Neural progenitor cell (in vitro differentiated cells): ENCODE measurements around the gene SCLT1. TPM values are rescaled to one million over a fixed set of nuclear protein-coding genes. Genes with fewer than 3 reads are reported as not detected.

ENCODE experiments used
- DNase-seq: peaks from one replicate; pipeline ENCODE4 v3.0.0-alpha.2; 2016; ENCODE audit warnings: low spot score
- H2AFZ ChIP-seq: fragments of 200-600 bp; sonication (generic); replicated peaks from 2 replicates; pipeline ENCODE4 v1.6.1; 2016; ENCODE audit warnings: antibody characterized with exemption
- H3F3A ChIP-seq: fragments of 200-600 bp; sonication (generic); 2 replicates; pipeline ENCODE4 v1.6.1; 2016; ENCODE audit warnings: antibody characterized with exemption, low read depth
- H3K27ac ChIP-seq: fragments of 200-600 bp; sonication (generic); 2 replicates; pipeline ENCODE4 v1.5.1; 2016; ENCODE audit warnings: mild to moderate bottlenecking
- H3K27me3 ChIP-seq: fragments of 200-600 bp; sonication (generic); 2 replicates; pipeline ENCODE4 v1.6.1; 2016; ENCODE audit warnings: mild to moderate bottlenecking, moderate library complexity
- H3K36me3 ChIP-seq: fragments of 200-600 bp; sonication (generic); 2 replicates; pipeline ENCODE4 v1.5.1; 2016
- H3K4me1 ChIP-seq: fragments of 200-600 bp; sonication (generic); 2 replicates; pipeline ENCODE4 v1.6.1; 2016; ENCODE audit warnings: mixed run types
- H3K4me2 ChIP-seq: fragments of 200-600 bp; sonication (generic); 2 replicates; pipeline ENCODE4 v1.6.1; 2016
- H3K4me3 ChIP-seq: fragments of 200-600 bp; sonication (generic); 2 replicates; pipeline ENCODE4 v1.5.1; 2016
- H3K79me2 ChIP-seq: fragments of 200-600 bp; sonication (generic); 2 replicates; pipeline ENCODE4 v1.6.1; 2016; ENCODE audit warnings: low read depth
- H3K9ac ChIP-seq: fragments of 200-600 bp; sonication (generic); 2 replicates; pipeline ENCODE4 v1.6.1; 2016
- H3K9me3 ChIP-seq: fragments of 200-600 bp; sonication (generic); 2 replicates; pipeline ENCODE4 v1.5.1; 2016; ENCODE audit warnings: low read depth
- H4K20me1 ChIP-seq: fragments of 200-600 bp; sonication (generic); 2 replicates; pipeline ENCODE4 v1.6.1; 2016; ENCODE audit warnings: low read depth
- H3K27ac Mint-ChIP-seq: 3 replicates; pipeline ENCODE4 v1.8.0; 2021; ENCODE audit warnings: mixed read lengths
- H3K27me3 Mint-ChIP-seq: 2 replicates; pipeline ENCODE4 v1.8.0; 2022; ENCODE audit warnings: low read depth, mild to moderate bottlenecking, inconsistent platforms, moderate library complexity, mixed read lengths; ENCODE audit not compliant: insufficient read depth
- H3K36me3 Mint-ChIP-seq: 3 replicates; pipeline ENCODE4 v1.8.0; 2021; ENCODE audit warnings: mixed read lengths
- H3K4me1 Mint-ChIP-seq: 3 replicates; pipeline ENCODE4 v1.8.0; 2021; ENCODE audit warnings: mixed read lengths
- H3K4me3 Mint-ChIP-seq: 3 replicates; pipeline ENCODE4 v1.8.0; 2021; ENCODE audit warnings: mild to moderate bottlenecking, moderate library complexity, mixed read lengths
- H3K9me3 Mint-ChIP-seq: 3 replicates; pipeline ENCODE4 v1.8.0; 2020; ENCODE audit warnings: mixed read lengths
- EZH2 ChIP-seq: fragments of 200-600 bp; sonication (generic); IDR thresholded peaks from 2 replicates; pipeline ENCODE4 v1.6.1; 2017; ENCODE audit warnings: antibody characterized with exemption, mild to moderate bottlenecking, moderate library complexity
- EZH2phosphoT487 ChIP-seq: fragments of 200-600 bp; sonication (generic); IDR thresholded peaks from 2 replicates; pipeline ENCODE4 v1.6.1; 2017; ENCODE audit warnings: antibody characterized with exemption
- total RNA-seq: library from RNA; depleted of rRNA; stranded (reverse); fragments of >200 nt; gene quantifications from 2 replicates; pipeline ENCODE4 v1.2.3, GENCODE V29; 2015; ENCODE audit warnings: low replicate concordance
- TF ChIP-seq, protein P1 (sequence below): fragments of 200-600 bp; sonication (generic); IDR thresholded peaks from 2 replicates; pipeline ENCODE4 v1.5.1; 2017; ENCODE audit warnings: antibody characterized with exemption, mild to moderate bottlenecking

Gene SCLT1
- total RNA-seq, 1 donor from 2014 or later: 30.0 TPM

DNA sequence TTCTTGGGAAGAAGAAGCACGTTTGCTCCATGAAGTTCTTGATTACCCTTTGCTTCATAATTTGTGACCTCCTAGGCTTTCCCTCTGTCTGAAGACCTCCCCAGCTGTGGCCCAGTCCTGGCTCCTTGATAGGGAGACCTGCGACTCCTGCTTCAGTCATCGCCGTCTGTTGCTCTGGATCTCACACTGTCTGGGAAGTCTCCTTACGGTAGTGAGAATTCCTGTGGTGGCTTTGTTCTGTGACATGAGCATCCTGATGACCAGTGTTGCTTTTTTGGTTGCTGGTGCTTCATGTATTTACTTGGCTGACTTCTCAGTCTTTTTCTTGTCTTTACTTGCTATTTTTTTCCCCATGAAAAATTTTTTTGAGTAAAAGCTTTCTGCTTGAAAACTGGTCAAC, 239.6 kb downstream of the SCLT1 start:
- TF ChIP-seq EZH2phosphoT487 (no peak), EZH2 (no peak)
- TF ChIP-seq, protein P1, sequence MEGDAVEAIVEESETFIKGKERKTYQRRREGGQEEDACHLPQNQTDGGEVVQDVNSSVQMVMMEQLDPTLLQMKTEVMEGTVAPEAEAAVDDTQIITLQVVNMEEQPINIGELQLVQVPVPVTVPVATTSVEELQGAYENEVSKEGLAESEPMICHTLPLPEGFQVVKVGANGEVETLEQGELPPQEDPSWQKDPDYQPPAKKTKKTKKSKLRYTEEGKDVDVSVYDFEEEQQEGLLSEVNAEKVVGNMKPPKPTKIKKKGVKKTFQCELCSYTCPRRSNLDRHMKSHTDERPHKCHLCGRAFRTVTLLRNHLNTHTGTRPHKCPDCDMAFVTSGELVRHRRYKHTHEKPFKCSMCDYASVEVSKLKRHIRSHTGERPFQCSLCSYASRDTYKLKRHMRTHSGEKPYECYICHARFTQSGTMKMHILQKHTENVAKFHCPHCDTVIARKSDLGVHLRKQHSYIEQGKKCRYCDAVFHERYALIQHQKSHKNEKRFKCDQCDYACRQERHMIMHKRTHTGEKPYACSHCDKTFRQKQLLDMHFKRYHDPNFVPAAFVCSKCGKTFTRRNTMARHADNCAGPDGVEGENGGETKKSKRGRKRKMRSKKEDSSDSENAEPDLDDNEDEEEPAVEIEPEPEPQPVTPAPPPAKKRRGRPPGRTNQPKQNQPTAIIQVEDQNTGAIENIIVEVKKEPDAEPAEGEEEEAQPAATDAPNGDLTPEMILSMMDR: no peak
- no peak overlapping the region for H3K4me2 ChIP-seq
- H3K36me3 Mint-ChIP-seq: peaks cover 68% of the 10 kb centered on the region
- H3K4me3 ChIP-seq: no peak overlapping the region
- peaks cover 48% of the 10 kb centered on the region for H3K79me2 ChIP-seq
- H3F3A ChIP-seq: peaks cover 8% of the 10 kb centered on the region
- H3K27ac ChIP-seq: no peak overlapping the region
- no peaks in the 10 kb centered on the region for H3K9me3 Mint-ChIP-seq
- H3K36me3 ChIP-seq: peaks cover 35% of the 10 kb centered on the region
- H3K4me1 ChIP-seq: no peaks in the 10 kb centered on the region
- H3K27me3 Mint-ChIP-seq: peaks cover 2% of the 10 kb centered on the region
- peaks cover 2% of the 10 kb centered on the region for H3K4me1 Mint-ChIP-seq
- H3K4me3 Mint-ChIP-seq: no peak overlapping the region
- no peak overlapping the region for H3K27ac Mint-ChIP-seq
- no peak overlapping the region for H3K9ac ChIP-seq
- H3K27me3 ChIP-seq: no peaks in the 10 kb centered on the region
- H3K9me3 ChIP-seq: no peaks in the 10 kb centered on the region
- DNase-seq: no peak
- H2AFZ ChIP-seq: no peak overlapping the region
- peaks cover 29% of the 10 kb centered on the region for H4K20me1 ChIP-seq

- DNase-seq: no peak
- Histone ChIP-seq H3K36me3 (peaks cover 24% of the 10 kb centered on the region), H4K20me1 (peaks cover 58% of the 10 kb centered on the region), H3K4me1 (no peaks in the 10 kb centered on the region), H3K9me3 (no peaks in the 10 kb centered on the region), H3K4me2 (no peak overlapping the region), H3K27ac (no peak overlapping the region), H3K79me2 (peaks cover 76% of the 10 kb centered on the region), H3K9ac (no peak overlapping the region), H3K4me3 (no peak overlapping the region), H3F3A (no peaks in the 10 kb centered on the region), H3K27me3 (no peaks in the 10 kb centered on the region), H2AFZ (no peak overlapping the region)
- Mint-ChIP-seq H3K27ac (no peak overlapping the region), H3K36me3 (peaks cover 71% of the 10 kb centered on the region), H3K27me3 (peaks cover 2% of the 10 kb centered on the region), H3K4me3 (no peak overlapping the region), H3K9me3 (no peaks in the 10 kb centered on the region), H3K4me1 (peaks cover 9% of the 10 kb centered on the region)
- TF ChIP-seq EZH2 (no peak), EZH2phosphoT487 (no peak)
- TF ChIP-seq, protein P1: no peak
These were observed 243.1 kb downstream of the SCLT1 start for GRCh38 chr4:128850252-128850651.

- Histone ChIP-seq H3K9me3 (no peaks in the 10 kb centered on the region), H3K9ac (no peak overlapping the region), H3K4me1 (no peaks in the 10 kb centered on the region), H3K4me3 (no peak overlapping the region), H3F3A (no peaks in the 10 kb centered on the region), H3K4me2 (no peak overlapping the region), H3K36me3 (peaks cover 17% of the 10 kb centered on the region), H2AFZ (no peak overlapping the region), H3K79me2 (peaks cover 82% of the 10 kb centered on the region), H3K27me3 (no peaks in the 10 kb centered on the region), H4K20me1 (peaks cover 63% of the 10 kb centered on the region), H3K27ac (no peak overlapping the region)
- H3K27ac Mint-ChIP-seq: peak overlapping the region; percentile 51
- H3K27me3 Mint-ChIP-seq: peaks cover 2% of the 10 kb centered on the region
- no peaks in the 10 kb centered on the region for H3K9me3 Mint-ChIP-seq
- TF ChIP-seq EZH2 (no peak), EZH2phosphoT487 (no peak)
- TF ChIP-seq, protein P1: no peak
- H3K4me1 Mint-ChIP-seq: peaks cover 9% of the 10 kb centered on the region
- DNase-seq: no peak
- peaks cover 71% of the 10 kb centered on the region for H3K36me3 Mint-ChIP-seq
- H3K4me3 Mint-ChIP-seq: no peak overlapping the region
These were observed 244.9 kb downstream of the SCLT1 start for GRCh38 chr4:128848461-128848860.
